GM19193 (cell line): ENCODE data around the gene CCDC178.

Experiments
- POLR2A ChIP-seq: IDR thresholded peaks from 4 replicates; pipeline ENCODE4 v1.6.1; 2011; ENCODE audit not compliant: insufficient read depth, insufficient read length; ENCODE audit errors: extremely low read depth

CCDC178 gene

GRCh38 chr18:32937066-32937465 lies 503.5 kb downstream of the CCDC178 start:
- no peak for TF ChIP-seq POLR2A

GRCh38 chr18:32934201-32934600 lies 506.3 kb downstream of the CCDC178 start:
- no peak for TF ChIP-seq POLR2A

- TF ChIP-seq POLR2A, result no peak
Observed at GRCh38 chr18:32930695-32931301, 509.7 kb downstream of the CCDC178 start.

GRCh38 chr18:32929213-32929612 lies 511.3 kb downstream of the CCDC178 start:
- TF ChIP-seq POLR2A, result no peak

- TF ChIP-seq POLR2A, result no peak
Observed at GRCh38 chr18:32922951-32923430, 517.5 kb downstream of the CCDC178 start.

GRCh38 chr18:32920796-32921787 lies 519.4 kb downstream of the CCDC178 start:
- no peak for TF ChIP-seq POLR2A

GRCh38 chr18:32919799-32920198 lies 520.7 kb downstream of the CCDC178 start:
- no peak for TF ChIP-seq POLR2A

- TF ChIP-seq POLR2A, result no peak
Observed at GRCh38 chr18:32918692-32919250, 521.8 kb downstream of the CCDC178 start.

- no peak for TF ChIP-seq POLR2A
Observed at GRCh38 chr18:32915516-32915915, 525.0 kb downstream of the CCDC178 start.

GRCh38 chr18:32911660-32912284 lies 528.7 kb downstream of the CCDC178 start:
- no peak for TF ChIP-seq POLR2A

GRCh38 chr18:32910694-32911296 lies 529.7 kb downstream of the CCDC178 start:
- TF ChIP-seq POLR2A, result no peak

- no peak for TF ChIP-seq POLR2A
Observed at GRCh38 chr18:32909798-32910561, 530.5 kb downstream of the CCDC178 start.

GRCh38 chr18:32908424-32908805 lies 532.1 kb downstream of the CCDC178 start:
- TF ChIP-seq POLR2A, result no peak
